Body of pancreas (tissue), 4 donors: Measurements from ENCODE around the gene APCDD1L. TPM values are rescaled to one million over a fixed set of nuclear protein-coding genes. Genes with fewer than 3 reads are reported as not detected.
"Not testable (repeated sequence)": the region's sequence is repeated elsewhere in the genome, so short reads cannot be mapped to it uniquely, and the experiment has no call there.

Experiments used
- ATAC-seq: fragments of 150-250 bp; one replicate; pipeline ENCODE4 v1.9.1; 2016
- DNase-seq, 4 donors: peaks; one replicate each; pipeline ENCODE4 v3.0.0-alpha.2; 2019
- H3K27ac ChIP-seq, 4 donors: fragments of 200-600 bp; sonication (generic); 1 replicate in 3 of 4; 2 replicates in 1 of 4; pipeline versions ENCODE4 v1.5.1 to v1.6.1; 2016 to 2019; ENCODE audit warnings: mild to moderate bottlenecking in 1 of 4, mixed read lengths in 1 of 4, moderate library complexity in 1 of 4
- H3K27me3 ChIP-seq, 2 donors: fragments of 200-600 bp; sonication (generic); one replicate each; pipeline ENCODE4 v1.6.0; 2016; ENCODE audit warnings: mild to moderate bottlenecking in 1 of 2
- H3K36me3 ChIP-seq, 2 donors: fragments of 200-600 bp; sonication (generic); replicated peaks in 1 of 2; 2 replicates each; pipeline ENCODE4 v1.5.1; 2016; ENCODE audit warnings: low read depth in 2 of 2; ENCODE audit not compliant: insufficient read depth in 1 of 2
- H3K4me1 ChIP-seq: fragments of 200-600 bp; sonication (generic); one replicate; pipeline ENCODE4 v1.6.0; 2016
- H3K4me3 ChIP-seq, 2 donors: fragments of 200-600 bp; sonication (generic); 1 replicate in 1 of 2; 2 replicates in 1 of 2; pipeline ENCODE4 v1.5.1; 2016 to 2019
- H3K9me3 ChIP-seq, 3 donors: fragments of 200-600 bp; sonication (generic); 1 replicate in 2 of 3; 2 replicates in 1 of 3; pipeline ENCODE4 v1.5.1; 2016
- POLR2A ChIP-seq, 3 donors: fragments of 450-650 bp; IDR thresholded peaks; one replicate each; pipeline ENCODE4 v1.6.1; 2016; ENCODE audit warnings: antibody characterized with exemption in 3 of 3, mild to moderate bottlenecking in 2 of 3
- WGBS, 2 donors: methylation state at CpG; one replicate each; pipeline ENCODE4 v1.1.5; 2017; 5-methylcytosine and 5-hydroxymethylcytosine counted together
- intact Hi-C: fragments of 100-400 bp; cut with DNase I; formaldehyde crosslinking; loops from one replicate; pipeline ENCODE4 v1.15.1; 2023
- total RNA-seq, 2 donors: library from RNA; depleted of rRNA; stranded (reverse); fragments of >200 nt; gene quantifications; one replicate each; pipeline ENCODE4 v1.1.0, GENCODE V29; 2016
- TF ChIP-seq, protein P1 (sequence below), 7 experiments: fragments of 450-650 bp in 4 of 7; fragments of 200-600 bp in 3 of 7; sonication (generic) in 3 of 7; IDR thresholded peaks; one replicate each; pipeline ENCODE4 v1.5.1; 2016 to 2019; ENCODE audit warnings: antibody characterized with exemption in 7 of 7

Gene APCDD1L
- total RNA-seq, 2 donors from 2014 or later = 1.3 TPM; not detected in 1

DNA sequence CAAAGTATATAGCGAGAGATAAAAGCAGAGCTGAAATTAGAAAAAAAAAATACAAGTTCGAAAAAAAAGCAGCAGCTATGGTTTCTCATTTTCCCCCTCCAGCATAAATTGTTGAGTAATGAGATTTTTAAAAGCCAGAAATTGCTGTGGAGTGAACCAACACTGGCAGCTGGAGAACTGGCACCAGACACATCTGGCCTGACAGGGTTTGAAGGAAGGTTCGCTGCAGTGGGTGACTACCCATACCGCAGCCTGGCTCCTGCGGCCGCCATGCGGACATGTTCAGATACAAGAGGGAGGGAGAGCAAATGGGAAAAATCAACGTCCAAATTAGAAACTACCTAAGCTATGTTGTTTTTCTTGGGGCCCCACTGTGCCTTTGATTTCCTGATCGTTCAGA is 3.3 kb downstream of the APCDD1L start:
- no peak for ATAC-seq
- Histone ChIP-seq H3K27me3 (peaks cover 0 to 5% of the 10 kb centered on the region in 2 donors), H3K36me3 (no peaks in the 10 kb centered on the region), H3K4me1 (no peaks in the 10 kb centered on the region), H3K4me3 (no peak overlapping the region), H3K27ac (no peak overlapping the region), H3K9me3 (no peaks in the 10 kb centered on the region)
- intact Hi-C loops = no loop called here
- TF ChIP-seq, protein P1, sequence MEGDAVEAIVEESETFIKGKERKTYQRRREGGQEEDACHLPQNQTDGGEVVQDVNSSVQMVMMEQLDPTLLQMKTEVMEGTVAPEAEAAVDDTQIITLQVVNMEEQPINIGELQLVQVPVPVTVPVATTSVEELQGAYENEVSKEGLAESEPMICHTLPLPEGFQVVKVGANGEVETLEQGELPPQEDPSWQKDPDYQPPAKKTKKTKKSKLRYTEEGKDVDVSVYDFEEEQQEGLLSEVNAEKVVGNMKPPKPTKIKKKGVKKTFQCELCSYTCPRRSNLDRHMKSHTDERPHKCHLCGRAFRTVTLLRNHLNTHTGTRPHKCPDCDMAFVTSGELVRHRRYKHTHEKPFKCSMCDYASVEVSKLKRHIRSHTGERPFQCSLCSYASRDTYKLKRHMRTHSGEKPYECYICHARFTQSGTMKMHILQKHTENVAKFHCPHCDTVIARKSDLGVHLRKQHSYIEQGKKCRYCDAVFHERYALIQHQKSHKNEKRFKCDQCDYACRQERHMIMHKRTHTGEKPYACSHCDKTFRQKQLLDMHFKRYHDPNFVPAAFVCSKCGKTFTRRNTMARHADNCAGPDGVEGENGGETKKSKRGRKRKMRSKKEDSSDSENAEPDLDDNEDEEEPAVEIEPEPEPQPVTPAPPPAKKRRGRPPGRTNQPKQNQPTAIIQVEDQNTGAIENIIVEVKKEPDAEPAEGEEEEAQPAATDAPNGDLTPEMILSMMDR (IDR thresholded peaks at IDR 0.05) = no peak
- no peak for TF ChIP-seq POLR2A (IDR thresholded peaks at IDR 0.05)
- DNase-seq = no peak
- WGBS, 2 donors = 65 to 68% methylated on average over 9 of the region's 9 CpGs

DNA sequence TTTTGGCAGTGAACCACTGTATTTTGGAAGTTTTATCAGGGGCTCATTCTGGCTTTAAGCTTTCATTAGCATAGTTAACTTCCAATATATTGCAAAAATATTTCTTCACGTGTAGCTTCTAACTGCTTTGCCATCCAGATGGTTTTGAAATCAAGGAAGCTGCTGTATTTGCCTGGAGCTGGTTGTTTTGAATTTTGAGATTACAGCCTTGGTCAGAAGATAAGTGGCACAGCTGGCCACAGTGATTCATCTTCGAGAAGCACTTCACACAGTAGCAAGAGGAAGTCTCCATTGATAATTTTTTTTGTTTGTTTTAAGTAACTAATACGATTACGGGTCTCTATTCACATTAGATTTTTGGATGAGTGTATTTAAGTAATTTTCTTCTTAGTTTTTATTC is 3.8 kb downstream of the APCDD1L start:
- WGBS, 2 donors = 13 to 20% methylated on average over 4 of the region's 4 CpGs
- DNase-seq (no peak), ATAC-seq (no peak)
- Histone ChIP-seq H3K36me3 (no peaks in the 10 kb centered on the region), H3K27ac (no peak overlapping the region), H3K27me3 (peaks cover 0 to 5% of the 10 kb centered on the region in 2 donors), H3K9me3 (peaks cover 0 to under 1% (median 0%) of the 10 kb centered on the region in 3 donors), H3K4me1 (no peaks in the 10 kb centered on the region), H3K4me3 (no peak overlapping the region)
- intact Hi-C loops = no loop called here
- no peak for TF ChIP-seq POLR2A (IDR thresholded peaks at IDR 0.05)
- TF ChIP-seq, protein P1 (IDR thresholded peaks at IDR 0.05) = no peak

DNA sequence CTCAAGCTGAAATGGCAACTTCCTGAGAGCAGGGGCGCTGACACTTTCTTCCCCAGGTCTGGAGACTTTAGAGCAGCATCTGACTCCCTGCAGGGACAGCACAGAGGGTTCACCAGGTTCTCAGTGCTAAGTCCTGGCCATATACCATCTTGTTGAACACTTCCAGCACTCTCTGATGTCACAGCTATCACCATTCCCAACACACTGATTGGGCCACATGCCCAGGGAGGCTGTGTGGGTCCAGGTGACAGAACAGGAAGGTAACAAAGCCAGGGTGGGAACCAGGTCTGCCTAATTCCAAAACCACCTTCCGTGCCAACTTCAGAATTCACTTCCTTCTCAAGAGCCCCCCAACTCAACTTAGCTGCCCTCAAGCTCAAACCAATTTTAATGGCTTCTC is 4.3 kb downstream of the APCDD1L start:
- H3K27ac ChIP-seq = no peak overlapping the region
- no peak for DNase-seq
- no peak overlapping the region for H3K4me3 ChIP-seq
- no peaks in the 10 kb centered on the region for H3K36me3 ChIP-seq
- TF ChIP-seq POLR2A (IDR thresholded peaks at IDR 0.05) = no peak
- TF ChIP-seq, protein P1 (IDR thresholded peaks at IDR 0.05) = no peak
- H3K4me1 ChIP-seq = no peaks in the 10 kb centered on the region
- no peak for ATAC-seq
- intact Hi-C loops = no loop called here
- WGBS, 2 donors = 61 to 75% methylated on average over 2 of the region's 2 CpGs
- H3K27me3 ChIP-seq = peaks cover 0 to 5% of the 10 kb centered on the region in 2 donors
- H3K9me3 ChIP-seq = peaks cover 0 to 5% (median 0%) of the 10 kb centered on the region in 3 donors

DNA sequence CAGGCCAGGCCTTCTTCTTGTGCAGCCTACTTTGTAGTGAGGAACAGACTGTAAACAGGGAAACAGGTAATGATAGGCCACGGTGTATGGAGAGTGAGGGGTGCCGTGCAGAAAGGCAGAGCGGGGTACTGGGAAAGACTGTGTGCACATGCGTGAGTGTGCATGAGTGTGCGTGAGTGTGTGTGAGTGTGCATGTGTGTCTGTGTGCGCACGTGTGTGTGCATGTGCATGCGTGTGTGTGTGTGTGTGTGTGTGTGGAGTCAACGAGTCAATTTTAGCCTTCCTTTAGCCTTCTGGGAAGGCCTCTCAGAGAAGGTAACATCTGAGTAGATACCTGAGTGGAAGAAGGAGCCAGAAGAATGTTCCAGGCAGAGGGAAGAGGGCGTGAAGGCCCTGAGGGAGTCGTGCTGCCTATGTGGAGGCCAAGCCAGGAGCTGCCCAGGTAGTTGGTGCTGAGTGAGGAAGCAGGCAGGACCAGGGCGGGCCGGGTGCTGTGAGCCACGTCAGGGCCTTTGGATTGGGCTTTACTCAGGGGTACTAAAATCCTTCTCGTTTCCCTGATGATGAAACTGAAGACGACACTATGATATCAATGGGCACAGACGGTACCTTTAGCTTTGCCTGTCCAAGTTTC is 6.3 kb downstream of the APCDD1L start:
- Histone ChIP-seq H3K4me3 (no peak overlapping the region), H3K9me3 (peaks cover 0 to 22% (median 0%) of the 10 kb centered on the region in 3 donors), H3K27me3 (no peaks in the 10 kb centered on the region), H3K27ac (no peak overlapping the region), H3K36me3 (no peaks in the 10 kb centered on the region), H3K4me1 (no peaks in the 10 kb centered on the region)
- TF ChIP-seq POLR2A (IDR thresholded peaks at IDR 0.05) = no peak
- TF ChIP-seq, protein P1 (IDR thresholded peaks at IDR 0.05) = no peak
- no peak for DNase-seq
- WGBS, 2 donors = 77 to 83% methylated on average over 17 of the region's 17 CpGs
- ATAC-seq = no peak
- intact Hi-C loops = no loop called here

DNA sequence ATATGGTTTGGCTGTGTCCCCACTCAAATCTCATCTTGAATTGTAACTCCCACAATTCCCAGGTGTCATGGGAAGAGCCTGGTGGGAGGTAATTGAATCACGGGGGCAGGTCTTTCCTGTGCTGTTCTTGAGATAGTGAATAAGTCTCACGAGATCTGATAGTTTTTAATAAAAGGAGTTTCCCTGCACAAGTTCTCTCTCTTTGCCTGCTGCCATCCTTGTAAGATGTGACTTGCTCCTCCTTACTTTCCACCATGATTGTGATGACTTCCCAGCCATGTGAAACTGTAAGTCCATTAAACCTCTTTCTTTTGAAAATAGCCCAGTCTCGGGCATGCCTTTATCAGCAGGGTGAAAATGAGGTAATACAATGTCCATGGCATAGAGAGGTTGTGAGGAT is 8.2 kb downstream of the APCDD1L start:
- 60 to 72% methylated on average over 3 of the region's 3 CpGs for WGBS, 2 donors
- H3K27ac ChIP-seq, intact Hi-C loops, ATAC-seq, H3K36me3 ChIP-seq, H3K4me3 ChIP-seq, DNase-seq, H3K4me1 ChIP-seq, H3K27me3 ChIP-seq: not testable (repeated sequence)
- peaks cover 0 to 27% (median 0%) of the 10 kb centered on the region in 3 donors for H3K9me3 ChIP-seq
